Femur (tissue), 1 donor: Measurements from ENCODE around the gene INO80B.
"Not testable (repeated sequence)": the region's sequence is repeated elsewhere in the genome, so short reads cannot be mapped to it uniquely, and the experiment has no call there.

ENCODE experiments used
- DNase-seq: peaks from one replicate; pipeline ENCODE4 v3.0.0-alpha.2; 2017

Gene INO80B

DNA sequence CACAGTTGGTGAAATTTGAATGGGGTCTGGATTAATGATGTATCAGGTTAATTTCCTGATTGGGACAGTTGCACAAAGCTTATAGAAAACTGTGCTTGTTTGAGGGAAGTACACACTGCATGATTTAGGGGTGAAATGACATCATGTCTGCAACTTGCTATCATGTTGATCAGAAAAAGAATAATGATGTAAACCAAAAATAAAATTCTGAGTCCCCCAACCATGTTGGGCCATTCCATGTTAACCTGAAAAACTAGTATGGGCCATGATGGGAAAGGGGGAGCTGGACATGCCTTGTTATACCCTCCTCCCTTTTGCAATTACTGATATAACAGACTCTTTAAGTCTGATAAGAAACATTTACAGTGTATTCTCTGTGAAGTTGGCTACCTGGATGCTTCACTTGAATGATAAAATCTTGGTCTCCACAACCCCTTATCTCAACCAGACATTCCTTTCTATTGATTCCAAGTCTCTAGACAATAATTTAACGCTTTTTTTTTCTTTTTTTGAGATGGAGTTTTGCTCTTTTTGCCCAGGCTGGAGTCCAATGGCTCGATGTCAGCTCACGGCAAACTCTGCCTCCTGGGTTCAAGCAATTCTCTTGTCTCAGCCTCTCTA, 4.2 kb upstream of the INO80B start:
- no peak for DNase-seq

DNA sequence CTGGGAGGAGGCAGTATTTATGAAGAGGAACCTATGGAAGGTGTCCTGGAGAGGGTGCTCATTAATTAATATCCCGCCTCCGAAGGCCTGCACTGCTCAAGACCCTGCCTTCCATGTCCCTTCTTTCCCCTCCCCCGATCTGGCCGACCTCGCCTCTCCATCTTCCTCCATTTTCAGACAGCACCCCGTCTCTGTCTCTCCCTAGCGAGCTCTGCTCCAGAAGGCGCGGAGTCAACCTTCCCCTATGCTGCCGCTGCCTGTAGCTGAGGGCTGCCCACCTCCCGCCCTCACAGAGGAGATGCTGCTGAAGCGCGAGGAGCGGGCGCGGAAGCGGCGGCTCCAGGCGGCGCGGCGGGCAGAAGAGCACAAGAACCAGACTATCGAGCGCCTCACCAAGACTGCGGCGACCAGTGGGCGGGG, 2.3 kb downstream of the INO80B start:
- DNase-seq = no peak

DNA sequence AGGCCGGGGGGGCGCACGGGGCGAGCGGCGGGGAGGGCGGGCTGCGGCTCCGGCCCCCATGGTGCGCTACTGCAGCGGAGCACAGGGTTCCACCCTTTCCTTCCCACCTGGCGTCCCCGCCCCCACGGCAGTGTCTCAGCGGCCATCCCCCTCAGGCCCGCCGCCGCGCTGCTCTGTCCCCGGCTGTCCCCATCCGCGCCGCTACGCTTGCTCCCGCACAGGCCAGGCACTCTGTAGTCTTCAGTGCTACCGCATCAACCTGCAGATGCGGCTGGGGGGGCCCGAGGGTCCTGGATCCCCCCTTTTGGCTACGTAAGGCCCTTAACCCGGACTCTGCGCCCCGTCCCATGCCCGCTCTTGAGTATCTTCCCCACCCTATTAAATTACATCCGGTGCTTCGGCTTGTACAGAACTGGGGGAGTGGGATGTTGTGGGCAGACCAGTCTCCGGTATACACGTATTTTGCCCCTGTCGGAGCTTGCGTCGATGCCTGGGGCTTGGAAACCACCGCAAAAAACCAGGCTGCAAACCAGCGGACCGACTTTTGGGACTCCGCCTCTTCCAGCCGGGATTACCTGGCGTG, 2.8 kb downstream of the INO80B start:
- DNase-seq = peak; percentile 81

DNA sequence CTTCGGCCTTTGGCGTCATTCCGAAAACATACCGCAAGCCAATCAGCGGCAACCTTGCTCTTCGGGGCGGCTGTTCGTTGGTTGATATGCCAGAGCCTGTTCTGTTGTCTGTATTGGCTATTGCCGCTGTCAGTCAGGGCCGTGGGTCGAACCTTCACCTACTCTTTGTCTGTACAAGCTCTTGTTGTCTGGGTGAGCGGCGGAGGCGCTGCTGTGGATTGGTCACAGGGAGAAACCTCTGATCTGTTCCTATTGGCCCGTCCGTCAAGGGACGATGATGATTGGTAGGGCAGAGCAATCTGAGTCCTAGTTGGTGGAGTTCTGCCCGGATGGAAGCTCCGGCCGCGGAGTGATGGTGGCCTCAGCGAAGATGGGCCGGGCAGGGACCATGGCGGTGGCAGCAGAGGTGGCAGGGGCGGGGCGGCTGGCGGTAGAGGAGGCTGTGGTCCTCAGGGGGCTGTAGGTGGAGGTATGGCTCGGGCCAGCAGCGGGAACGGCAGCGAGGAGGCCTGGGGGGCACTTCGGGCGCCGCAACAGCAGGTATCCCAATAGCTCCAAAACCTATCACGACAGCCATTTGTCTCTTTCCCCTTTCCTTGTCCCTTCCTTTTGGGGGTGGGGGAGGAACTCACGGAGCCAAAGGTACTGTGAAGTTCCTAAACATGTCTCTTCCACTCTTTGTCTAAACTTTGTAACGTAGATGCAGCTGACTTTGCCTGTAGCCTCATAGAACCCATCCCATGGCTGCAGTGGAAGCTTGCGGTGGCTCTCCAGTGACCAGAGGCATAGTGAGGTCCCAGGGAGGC, 3.4 kb downstream of the INO80B start, which contains the start of gene WBP1:
WBP1 (plus strand) TSS at position 307 of the 806 bp plus-strand sequence; CDS start at position 472, 165 bp downstream.
- peak; percentile 100 for DNase-seq

DNA sequence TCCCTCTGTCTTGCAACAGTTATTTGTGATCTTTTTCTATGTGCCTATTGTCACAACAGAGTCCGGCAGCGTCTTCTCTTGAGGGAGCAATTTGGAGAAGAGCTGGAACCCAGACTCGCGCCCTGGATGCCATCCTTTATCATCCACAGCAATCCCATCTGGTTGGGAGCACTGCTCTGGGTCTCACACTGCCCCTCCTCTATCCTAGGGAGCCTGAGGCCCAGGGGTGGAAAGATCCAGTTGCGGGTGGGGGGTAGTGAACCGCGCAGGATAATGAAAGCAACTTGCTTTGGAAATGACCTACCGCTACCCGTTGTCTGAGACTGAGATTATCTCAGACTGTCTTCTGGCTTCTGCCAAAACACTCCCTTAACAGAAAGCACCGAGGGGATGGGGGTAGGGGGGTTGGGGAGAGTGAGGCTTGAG, 4.1 kb downstream of the INO80B start:
- no peak for DNase-seq

DNA sequence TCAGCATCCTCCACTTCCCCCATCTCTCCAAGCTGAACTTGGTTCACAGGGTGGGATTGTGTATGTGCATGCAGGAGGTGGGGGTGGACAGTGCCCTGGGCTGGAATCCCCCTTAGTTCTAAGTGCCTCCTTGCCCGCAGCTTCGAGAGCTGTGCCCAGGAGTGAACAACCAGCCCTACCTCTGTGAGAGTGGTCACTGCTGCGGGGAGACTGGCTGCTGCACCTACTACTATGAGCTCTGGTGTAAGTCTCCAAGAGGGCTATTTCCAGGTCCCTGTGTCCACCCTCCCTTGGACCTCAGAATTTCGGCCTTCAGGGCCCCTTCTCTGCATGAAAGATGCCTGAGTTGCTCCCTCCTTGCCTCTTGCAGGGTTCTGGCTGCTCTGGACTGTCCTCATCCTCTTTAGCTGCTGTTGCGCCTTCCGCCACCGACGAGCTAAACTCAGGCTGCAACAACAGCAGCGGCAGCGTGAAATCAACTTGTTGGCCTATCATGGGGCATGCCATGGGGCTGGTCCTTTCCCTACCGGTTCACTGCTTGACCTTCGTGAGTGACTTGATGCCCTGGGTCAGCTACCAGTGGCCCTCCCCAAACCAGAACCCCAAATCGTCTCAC, 4.7 kb downstream of the INO80B start:
- DNase-seq = not testable (repeated sequence)

DNA sequence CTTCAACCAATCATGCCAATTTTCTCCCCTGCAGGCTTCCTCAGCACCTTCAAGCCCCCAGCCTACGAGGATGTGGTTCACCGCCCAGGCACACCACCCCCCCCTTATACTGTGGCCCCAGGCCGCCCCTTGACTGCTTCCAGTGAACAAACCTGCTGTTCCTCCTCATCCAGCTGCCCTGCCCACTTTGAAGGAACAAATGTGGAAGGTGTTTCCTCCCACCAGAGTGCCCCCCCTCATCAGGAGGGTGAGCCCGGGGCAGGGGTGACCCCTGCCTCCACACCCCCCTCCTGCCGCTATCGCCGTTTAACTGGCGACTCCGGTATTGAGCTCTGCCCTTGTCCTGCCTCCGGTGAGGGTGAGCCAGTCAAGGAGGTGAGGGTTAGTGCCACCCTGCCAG, 5.3 kb downstream of the INO80B start:
- DNase-seq = not testable (repeated sequence)

DNA sequence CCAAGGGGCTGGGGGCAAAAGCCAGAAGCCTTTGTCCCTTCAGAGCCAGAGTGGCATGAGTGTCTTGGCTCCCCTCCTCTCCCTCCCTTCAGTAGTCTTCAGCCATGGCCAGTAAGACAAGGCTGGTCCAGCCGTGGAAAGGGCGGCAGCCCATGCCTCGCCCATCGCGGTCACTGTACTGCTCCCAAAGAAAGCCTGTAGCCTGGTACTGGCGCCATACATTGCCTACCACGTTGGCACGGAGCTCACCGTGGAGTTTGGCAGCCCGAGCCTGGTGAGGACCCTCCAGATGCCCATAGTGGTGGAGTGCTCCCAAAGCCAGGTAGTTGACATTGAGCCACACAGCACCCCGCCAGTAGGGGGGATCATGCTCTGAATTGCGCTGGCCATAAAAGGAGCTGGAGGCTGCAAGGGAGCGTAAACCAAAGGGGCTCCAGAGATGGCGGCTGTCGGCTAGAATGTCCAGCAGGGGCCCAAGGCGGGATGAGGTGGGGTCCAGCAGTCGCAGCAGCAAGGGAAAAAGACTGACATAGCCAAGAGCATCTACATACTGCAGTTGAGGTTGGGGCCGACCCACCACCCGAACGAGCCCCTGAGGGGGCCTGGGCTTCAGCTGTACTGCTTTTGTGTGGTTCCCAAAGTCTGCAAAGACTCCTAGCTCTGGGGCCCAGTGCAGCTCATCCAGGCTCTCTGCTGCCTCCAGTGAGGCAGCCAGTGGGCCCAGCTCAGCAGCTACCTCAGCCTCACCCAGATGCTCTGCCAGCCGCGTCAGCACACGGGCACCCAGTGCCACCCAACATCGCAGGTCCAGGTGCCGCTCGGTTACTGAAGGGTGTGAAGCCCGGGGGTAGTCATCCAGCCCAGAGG, 6.5 kb downstream of the INO80B start:
- DNase-seq = no peak

DNA sequence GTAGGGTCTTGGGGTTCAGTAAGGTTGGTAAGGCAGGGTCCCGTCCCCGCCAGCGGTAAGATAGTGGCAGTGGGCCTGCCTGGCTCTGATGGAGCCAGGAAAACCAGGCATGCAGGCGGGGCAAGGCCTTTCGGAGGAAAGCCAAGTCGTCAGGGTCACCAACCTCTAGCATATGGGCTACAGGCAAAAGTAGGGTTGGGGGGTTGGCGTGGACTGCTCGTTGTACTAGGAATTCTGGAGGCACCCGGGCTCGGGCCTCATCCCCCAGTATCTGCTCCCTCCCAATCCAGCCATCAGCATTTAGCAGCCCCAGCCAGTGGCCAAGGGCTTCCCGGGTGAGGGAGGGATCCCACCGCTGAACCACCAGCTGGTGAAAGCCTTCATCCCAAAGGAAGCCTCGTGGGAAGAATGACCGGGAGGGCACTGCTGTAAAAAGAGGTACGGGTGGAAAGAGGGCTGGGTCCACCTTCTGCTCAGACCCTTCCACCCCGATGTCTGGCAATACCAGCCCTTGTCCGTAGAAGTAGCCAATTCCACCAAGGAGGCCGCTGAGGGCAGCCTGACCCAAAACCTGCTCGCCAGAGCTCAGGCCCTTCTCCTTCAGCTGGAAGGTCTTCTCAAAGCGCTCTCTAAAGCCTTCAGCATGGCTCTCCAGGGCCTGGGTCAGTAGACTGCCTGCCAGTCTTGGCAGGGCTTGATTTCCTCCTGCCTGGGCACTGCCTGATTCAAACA, 7.3 kb downstream of the INO80B start:
- no peak for DNase-seq

DNA sequence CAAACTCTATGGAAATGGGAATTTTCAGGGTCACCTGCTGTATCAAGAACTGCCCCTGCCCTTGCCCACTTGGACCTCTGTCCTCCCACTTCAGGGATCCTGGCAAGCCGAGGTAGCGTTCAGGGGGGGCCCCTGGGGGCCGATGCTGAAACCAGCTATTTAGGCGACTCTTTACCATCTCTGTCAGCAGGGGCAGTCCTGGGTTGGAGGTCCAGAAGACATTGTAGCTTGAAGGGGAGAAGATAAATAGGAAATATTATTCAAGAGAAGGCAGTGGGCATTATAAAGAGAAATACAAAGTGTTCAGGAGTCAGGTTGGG, 7.9 kb downstream of the INO80B start:
- DNase-seq = no peak

DNA sequence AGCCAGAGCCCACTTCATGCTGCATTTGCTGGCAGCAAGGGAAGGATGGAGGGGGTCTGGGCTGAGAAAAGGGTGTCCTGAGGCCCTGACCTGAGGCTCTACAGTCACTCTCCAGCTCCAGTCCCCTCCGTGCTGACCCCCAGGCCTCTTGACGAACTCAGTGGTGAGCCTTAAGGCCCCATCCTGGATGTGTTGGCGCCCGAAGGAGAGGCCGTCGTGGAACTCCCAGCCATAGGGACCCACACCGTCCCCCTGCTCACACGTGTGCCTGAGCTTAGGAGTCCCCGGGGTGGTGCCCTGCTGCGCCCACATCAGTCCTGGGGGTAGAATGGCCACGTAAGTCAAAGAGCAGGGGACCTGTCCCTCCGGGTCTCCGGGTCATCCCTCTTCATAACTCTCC, 9.5 kb downstream of the INO80B start:
- DNase-seq = no peak

DNA sequence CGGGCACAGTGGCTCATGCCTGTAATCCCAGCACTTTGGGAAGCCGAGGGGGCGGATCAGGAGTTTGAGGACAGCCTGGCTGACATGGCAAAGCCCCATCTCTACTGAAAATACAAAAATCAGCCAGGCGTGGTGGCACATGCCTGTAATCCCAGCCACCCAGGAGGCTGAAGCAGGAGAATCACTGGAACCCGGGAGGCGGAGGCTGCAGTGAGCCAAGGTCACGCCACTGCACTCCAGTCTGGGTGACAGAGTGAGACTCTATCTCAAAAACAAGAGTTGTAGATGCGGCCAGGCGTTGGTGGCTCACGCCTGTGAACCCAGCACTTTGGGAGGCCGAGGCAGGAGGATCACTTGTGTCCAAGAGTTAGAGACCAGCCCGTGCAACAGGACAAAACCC, 15.9 kb downstream of the INO80B start:
- DNase-seq = not testable (repeated sequence)

DNA sequence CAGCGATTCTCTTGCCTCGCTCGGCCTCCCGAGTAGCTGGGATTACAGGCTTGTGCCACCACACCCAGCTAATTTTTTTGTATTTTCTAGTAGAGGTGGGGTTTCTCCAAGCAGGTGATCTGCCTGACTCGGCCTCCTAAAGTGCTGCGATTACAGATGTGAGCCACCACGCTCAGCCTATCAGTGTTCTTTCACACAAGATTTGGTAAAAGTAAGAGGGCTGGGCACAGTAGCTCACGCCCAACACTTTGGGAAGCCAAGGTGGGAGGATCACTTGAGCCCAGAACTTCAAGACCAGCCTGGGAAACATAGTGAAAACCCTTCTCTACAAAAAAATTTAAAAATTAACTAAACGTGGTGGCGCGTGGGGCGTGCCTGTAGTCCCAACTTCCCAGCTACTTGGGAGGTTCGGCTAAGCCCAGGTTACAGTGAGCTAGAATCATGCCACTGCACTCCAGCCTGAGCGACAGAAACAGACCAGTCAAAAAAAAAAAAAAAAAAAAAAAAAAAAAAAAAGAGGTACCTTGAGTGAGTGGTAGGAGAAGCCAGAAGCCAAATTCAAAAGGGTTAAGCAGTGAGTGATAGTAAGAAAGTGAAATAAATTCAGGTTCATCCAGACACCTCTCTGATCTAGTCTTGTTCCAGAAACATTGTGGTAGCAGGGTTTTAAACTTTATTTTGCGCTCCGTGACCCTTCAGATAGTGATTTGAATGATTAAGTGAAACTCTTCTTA, 16.6 kb downstream of the INO80B start:
- no peak for DNase-seq

DNA sequence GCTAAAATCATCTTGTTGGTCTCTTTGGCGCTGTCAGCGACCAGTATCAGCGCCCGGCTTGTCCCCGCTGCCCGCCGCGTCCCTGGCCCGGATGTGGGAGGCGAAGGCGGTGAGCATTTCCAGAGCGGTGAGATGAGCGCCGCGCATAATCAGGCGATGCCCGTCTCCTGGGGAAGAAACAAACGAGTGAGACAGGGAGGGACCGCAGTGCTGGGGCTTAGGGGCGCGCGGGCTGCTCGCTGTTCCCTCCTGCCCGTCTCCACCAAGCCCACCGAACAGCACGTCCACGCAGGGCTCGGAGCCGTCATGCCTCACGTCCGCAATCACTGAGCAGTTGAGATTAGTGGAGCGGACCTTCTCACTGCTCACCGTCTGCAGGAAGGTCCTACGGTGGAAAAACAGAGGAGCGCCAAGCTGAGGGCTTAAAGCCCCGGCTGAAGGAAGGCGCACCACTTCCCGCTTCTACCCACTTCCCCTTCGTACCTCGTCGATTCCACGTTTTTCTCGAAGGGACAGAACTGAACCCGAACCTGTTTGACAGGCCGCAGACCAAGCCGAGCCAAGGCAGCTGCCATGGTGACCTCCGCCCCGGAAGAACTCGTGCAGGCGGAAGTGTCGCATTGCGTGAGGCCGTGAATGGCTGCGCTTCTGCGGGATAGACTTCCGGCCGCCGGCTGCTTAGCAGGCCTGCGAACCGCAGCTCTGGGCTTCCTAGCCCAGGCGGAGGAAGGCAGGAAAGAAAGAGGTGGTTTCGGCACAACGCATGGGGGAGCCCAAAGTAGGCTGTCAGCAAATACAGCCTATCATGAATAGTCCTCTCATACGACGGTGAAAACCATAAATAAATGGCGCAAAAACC, 17.4 kb downstream of the INO80B start, which contains the start of gene MRPL53:
MRPL53 (minus strand) TSS at position 595 of the 859 bp plus-strand sequence; CDS start at position 575, 20 bp downstream.
- DNase-seq = peak; percentile 97

DNA sequence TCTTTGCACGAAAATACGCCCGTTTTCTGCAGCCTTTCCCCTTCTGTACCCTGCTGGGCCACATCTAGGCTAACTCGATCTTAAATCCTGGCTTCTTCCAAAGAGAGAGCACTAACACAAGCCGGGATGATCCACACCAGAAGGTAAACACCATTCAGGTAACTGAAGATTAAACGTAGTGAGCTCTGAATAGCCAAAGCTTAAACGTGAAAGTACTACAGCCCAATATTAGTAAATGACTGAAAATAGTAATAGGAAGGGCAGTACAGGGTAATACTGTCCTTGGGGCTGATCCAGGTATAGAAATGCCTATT, 18.0 kb downstream of the INO80B start:
- DNase-seq = no peak

DNA sequence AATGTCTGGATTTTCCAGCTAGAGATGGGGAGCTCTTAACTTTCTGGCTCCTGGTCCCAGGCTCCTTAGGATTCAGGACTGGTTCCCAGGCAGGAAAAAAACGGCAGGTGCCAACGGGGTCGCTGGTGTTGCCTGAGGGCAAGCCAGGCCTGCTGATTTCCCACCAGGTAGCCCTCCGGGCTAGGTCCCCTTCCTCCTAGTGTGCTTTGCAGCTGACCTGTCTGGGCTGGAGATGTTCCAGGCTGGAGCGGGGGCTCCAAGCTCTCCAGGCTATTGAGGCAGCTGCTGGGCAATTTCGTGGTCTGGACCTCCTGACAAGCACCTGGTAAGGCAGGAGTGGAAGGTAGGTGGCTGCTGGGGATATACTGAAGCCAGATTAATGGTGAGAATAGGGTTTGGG, 19.6 kb downstream of the INO80B start:
- DNase-seq = no peak

DNA sequence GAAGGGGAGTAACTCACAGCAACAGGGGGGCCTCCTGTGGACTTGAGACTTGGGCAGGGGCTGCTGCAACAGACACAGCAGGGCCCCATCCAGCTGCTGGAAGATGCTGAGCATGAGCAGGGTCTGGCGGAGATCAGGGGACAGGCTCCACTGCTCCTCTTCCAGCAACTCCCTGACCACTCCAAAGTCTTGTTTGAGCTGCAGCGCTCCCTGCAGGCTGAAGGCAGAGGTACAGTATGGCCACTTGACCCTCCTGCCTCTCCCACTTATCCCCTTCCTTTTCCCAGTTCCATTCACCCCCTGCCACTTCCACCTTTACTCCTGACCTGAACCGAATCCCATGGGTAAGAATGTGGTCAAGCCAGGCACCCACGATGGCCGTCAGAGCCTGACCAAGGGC, 20.0 kb downstream of the INO80B start:
- no peak for DNase-seq

DNA sequence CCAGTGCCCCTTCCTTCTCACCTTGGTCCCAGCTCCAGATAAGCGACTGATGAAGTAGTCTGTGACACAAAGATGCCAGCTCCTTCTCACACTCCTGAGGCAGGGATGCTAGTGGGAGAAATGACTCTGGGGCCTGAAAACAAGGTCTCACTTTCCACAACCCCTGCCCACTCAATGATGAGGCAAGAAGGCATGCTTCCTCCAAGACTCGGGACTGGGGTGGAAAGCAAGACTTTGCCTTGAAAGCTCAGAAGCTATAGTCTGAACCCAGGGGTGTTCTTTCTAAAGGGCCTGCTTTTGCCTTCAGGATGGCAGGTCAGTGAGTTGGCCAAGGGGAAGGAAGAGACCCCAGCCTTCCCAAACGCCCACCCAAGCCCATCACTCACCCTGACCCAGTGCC, 26.5 kb downstream of the INO80B start:
- DNase-seq = no peak

DNA sequence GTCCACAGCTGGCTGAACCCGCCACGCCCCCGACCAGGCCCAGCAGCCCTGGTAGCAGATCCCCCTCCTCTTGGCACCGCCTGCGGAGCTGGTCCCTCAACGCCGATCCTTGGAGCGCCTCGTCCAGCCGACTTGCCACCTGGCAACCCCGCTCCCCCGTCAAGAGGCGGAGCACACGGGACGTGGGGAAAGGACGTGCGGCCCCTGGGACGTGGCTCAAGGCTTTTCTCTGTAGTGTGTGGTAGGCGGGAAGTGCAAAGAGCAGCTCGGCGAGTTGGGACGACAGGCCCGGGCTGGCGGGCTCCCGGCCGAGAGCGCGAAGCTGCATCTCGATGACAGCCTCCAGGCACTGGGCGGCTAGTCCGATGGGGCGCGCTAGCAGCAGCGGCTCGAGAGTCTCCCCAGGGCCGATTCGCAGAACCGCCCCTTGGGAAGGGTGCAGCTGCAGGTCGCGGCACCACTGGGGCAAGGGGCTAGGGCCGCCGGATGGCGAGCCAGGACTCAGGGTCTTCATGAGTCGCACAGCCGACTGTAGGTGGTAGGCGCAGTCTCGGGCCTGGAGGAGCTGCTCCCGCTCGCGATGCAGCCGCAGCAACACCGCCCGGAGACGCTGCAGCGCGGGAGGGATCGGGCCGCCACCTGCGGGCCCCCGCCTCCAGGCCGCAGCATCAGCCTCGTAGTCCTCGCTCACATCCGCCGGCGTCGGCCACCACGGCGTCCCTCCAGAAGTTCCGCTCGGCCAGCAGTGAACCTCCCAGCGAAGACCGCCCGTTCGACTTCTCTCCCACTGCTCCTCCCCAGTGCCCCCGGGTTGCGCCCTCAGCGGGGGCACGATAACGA, 27.3 kb downstream of the INO80B start:
- peak; percentile 49 for DNase-seq
